GF-D8 (cell line): ENCODE results near the gene MYL4.
"Not testable (repeated sequence)": the region's sequence is repeated elsewhere in the genome, so short reads cannot be mapped to it uniquely, and the experiment has no call there.

Experiments
- DNase-seq: peaks from one replicate; lab custom pipeline; 2025; lab: John Stamatoyannopoulos, UW

Gene MYL4

GRCh38 chr17:47243737-47244598, 34.8 kb downstream of the MYL4 start:
- DNase-seq = no peak

GRCh38 chr17:47244697-47245096, 35.5 kb downstream of the MYL4 start:
- DNase-seq = no peak

GRCh38 chr17:47246120-47246519, 37.0 kb downstream of the MYL4 start:
- DNase-seq = no peak

GRCh38 chr17:47250855-47251254, 41.7 kb downstream of the MYL4 start:
- no peak for DNase-seq

- DNase-seq = no peak
Observed at GRCh38 chr17:47251421-47251940, 42.3 kb downstream of the MYL4 start.

GRCh38 chr17:47252209-47252608, 43.1 kb downstream of the MYL4 start:
- no peak for DNase-seq

- DNase-seq = no peak
Observed at GRCh38 chr17:47252766-47253512, 43.8 kb downstream of the MYL4 start.

- DNase-seq = no peak
Observed at GRCh38 chr17:47253541-47254402, 44.6 kb downstream of the MYL4 start, which contains the start of gene ITGB3. ITGB3 (plus strand) TSS chr17:47253827; CDS start chr17:47253862, 35 bp downstream.

- no peak for DNase-seq
Observed at GRCh38 chr17:47254403-47254943, 45.3 kb downstream of the MYL4 start.

- no peak for DNase-seq
Observed at GRCh38 chr17:47257651-47258339, 48.6 kb downstream of the MYL4 start.

GRCh38 chr17:47262586-47262985, 53.4 kb downstream of the MYL4 start:
- DNase-seq = no peak

GRCh38 chr17:47264166-47264565, 55.0 kb downstream of the MYL4 start:
- no peak for DNase-seq

GRCh38 chr17:47265983-47266541, 56.9 kb downstream of the MYL4 start:
- DNase-seq = no peak

- no peak for DNase-seq
Observed at GRCh38 chr17:47266782-47267181, 57.6 kb downstream of the MYL4 start.

GRCh38 chr17:47267354-47267828, 58.2 kb downstream of the MYL4 start:
- no peak for DNase-seq

GRCh38 chr17:47268964-47269363, 59.8 kb downstream of the MYL4 start:
- not testable (repeated sequence) for DNase-seq

- DNase-seq = not testable (repeated sequence)
Observed at GRCh38 chr17:47269561-47270280, 60.6 kb downstream of the MYL4 start.

GRCh38 chr17:47270946-47271705, 62.0 kb downstream of the MYL4 start:
- DNase-seq = no peak

GRCh38 chr17:47272491-47272890, 63.3 kb downstream of the MYL4 start:
- no peak for DNase-seq
